ENCODE data around the gene OTX1.

DNA sequence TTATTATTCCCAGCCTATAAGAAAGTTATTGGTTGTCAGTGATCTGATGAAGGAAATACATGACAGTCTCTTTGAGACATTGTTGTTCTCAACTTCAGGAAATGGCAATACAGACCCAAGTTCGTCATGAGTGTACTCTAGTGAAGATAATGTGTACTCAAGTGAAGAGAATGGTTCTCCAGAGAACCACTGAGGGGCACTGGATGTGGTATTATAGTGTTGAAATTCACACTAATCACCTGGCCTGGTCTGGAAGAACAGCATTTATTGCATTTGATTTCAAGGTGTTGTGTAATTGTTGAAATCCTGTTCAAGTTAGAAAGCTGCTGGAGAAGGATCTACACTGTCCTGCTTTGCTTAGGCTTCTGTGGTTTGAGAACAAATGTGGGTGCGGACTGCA, 23.4 kb upstream of the OTX1 start:
- no peak for TF ChIP-seq EZH2 (IDR thresholded peaks at IDR 0.05; ENCODE audit: borderline replicate concordance, insufficient read depth, low read length, poor library complexity, severe bottlenecking)
- TF ChIP-seq RAD21 (conservative IDR thresholded peaks at IDR 0.05) = no peak
- TF ChIP-seq, protein P1, sequence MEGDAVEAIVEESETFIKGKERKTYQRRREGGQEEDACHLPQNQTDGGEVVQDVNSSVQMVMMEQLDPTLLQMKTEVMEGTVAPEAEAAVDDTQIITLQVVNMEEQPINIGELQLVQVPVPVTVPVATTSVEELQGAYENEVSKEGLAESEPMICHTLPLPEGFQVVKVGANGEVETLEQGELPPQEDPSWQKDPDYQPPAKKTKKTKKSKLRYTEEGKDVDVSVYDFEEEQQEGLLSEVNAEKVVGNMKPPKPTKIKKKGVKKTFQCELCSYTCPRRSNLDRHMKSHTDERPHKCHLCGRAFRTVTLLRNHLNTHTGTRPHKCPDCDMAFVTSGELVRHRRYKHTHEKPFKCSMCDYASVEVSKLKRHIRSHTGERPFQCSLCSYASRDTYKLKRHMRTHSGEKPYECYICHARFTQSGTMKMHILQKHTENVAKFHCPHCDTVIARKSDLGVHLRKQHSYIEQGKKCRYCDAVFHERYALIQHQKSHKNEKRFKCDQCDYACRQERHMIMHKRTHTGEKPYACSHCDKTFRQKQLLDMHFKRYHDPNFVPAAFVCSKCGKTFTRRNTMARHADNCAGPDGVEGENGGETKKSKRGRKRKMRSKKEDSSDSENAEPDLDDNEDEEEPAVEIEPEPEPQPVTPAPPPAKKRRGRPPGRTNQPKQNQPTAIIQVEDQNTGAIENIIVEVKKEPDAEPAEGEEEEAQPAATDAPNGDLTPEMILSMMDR (IDR thresholded peaks at IDR 0.05; ENCODE audit: poor library complexity, severe bottlenecking) = no peak
- no peak for TF ChIP-seq TAF1 (IDR thresholded peaks at IDR 0.05; ENCODE audit: low read depth)
- no peak for TF ChIP-seq POLR2AphosphoS5 (IDR thresholded peaks at IDR 0.05)
